Retinal pigment epithelial cell (primary cell): ENCODE results near the gene ILKAP.

Source experiments
- DNase-seq: peaks from one replicate; pipeline ENCODE4 v3.0.0-alpha.2; 2010; ENCODE audit warnings: low read depth
- H3K4me3 ChIP-seq: 2 replicates; pipeline ENCODE4 v1.5.1; 2011; ENCODE audit warnings: mild to moderate bottlenecking, low read length, control low read depth, moderate library complexity
- CTCF ChIP-seq: conservative IDR thresholded peaks from 2 replicates; pipeline ENCODE4 v1.5.1; 2011; ENCODE audit warnings: low read depth, low read length, control low read depth, inconsistent platforms

ILKAP gene

GRCh38 chr2:238131761-238132462 is 71.6 kb downstream of the ILKAP start:
- H3K4me3 ChIP-seq: no peak overlapping the region
- DNase-seq: no peak
- TF ChIP-seq CTCF: no peak

- no peak for TF ChIP-seq CTCF
- DNase-seq: no peak
- no peak overlapping the region for H3K4me3 ChIP-seq
Observed at GRCh38 chr2:238130696-238131628, 72.5 kb downstream of the ILKAP start.

- DNase-seq: no peak
- no peak for TF ChIP-seq CTCF
- no peak overlapping the region for H3K4me3 ChIP-seq
Observed at GRCh38 chr2:238130111-238130695, 73.3 kb downstream of the ILKAP start.

GRCh38 chr2:238129166-238130010 is 74.1 kb downstream of the ILKAP start:
- H3K4me3 ChIP-seq: no peak overlapping the region
- no peak for DNase-seq
- TF ChIP-seq CTCF: no peak

GRCh38 chr2:238128534-238129001 is 74.9 kb downstream of the ILKAP start:
- TF ChIP-seq CTCF: no peak
- no peak for DNase-seq
- no peak overlapping the region for H3K4me3 ChIP-seq

- no peak for TF ChIP-seq CTCF
- DNase-seq: no peak
- peak overlapping the region; percentile 42 for H3K4me3 ChIP-seq
Observed at GRCh38 chr2:238128061-238128440, 75.4 kb downstream of the ILKAP start.
